GM19238 (cell line): ENCODE results near the gene ORM1.
"Not testable (repeated sequence)": the region's sequence is repeated elsewhere in the genome, so short reads cannot be mapped to it uniquely, and the experiment has no call there.

Source experiments
- DNase-seq: peaks from one replicate; pipeline ENCODE4 v3.0.0; 2011; ENCODE audit warnings: low spot score; ENCODE audit not compliant: insufficient read length

The ORM1 gene

DNA sequence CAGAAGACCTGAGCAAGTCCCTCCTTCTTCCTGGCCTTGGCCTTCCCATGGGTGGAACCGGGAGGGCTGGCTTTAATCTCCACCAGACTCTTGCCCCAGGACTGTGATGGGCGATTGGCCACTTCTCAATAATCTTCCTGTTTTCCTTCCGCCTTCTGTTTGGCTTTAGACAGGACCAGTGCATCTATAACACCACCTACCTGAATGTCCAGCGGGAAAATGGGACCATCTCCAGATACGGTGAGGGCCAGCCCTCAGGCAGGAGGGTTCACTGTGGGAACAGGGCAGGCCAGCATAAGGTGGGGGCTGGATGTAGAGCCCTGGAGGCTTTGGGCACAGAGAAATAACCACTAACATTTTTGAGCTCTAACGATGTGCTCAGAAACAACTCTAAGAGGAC is 951 bp downstream of the ORM1 start:
- DNase-seq: not testable (repeated sequence)

DNA sequence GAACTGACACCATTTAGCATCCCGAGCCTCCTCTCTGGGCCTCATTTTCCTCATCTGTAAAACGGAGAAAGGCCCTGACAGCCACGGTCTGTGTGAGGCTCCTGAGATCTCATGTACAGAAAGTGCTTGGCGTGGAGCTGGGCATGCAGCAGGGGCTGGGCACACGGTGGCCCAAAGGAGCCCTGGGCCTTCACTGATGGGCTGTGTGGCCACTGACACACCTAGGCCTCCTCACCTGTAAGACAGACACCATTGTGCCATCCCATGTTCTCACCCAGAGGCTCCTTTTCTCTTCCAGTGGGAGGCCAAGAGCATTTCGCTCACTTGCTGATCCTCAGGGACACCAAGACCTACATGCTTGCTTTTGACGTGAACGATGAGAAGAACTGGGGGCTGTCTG is 1.6 kb downstream of the ORM1 start:
- no peak for DNase-seq

DNA sequence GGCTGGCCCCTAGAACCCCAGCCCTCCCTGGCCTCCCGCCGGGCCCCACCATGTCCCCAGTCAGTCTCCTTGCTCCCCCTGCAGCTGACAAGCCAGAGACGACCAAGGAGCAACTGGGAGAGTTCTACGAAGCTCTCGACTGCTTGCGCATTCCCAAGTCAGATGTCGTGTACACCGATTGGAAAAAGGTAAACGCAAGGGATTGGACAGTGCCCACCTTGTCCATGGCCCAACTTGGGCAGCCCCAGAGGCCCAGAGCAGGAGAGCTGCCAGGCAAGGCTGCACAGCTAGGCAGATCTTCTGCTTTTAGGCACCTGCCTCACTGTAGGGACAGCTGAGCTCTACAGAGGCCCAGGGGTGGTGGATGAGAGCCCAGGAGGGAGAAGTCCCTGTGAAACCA is 2.1 kb downstream of the ORM1 start:
- DNase-seq: not testable (repeated sequence)

DNA sequence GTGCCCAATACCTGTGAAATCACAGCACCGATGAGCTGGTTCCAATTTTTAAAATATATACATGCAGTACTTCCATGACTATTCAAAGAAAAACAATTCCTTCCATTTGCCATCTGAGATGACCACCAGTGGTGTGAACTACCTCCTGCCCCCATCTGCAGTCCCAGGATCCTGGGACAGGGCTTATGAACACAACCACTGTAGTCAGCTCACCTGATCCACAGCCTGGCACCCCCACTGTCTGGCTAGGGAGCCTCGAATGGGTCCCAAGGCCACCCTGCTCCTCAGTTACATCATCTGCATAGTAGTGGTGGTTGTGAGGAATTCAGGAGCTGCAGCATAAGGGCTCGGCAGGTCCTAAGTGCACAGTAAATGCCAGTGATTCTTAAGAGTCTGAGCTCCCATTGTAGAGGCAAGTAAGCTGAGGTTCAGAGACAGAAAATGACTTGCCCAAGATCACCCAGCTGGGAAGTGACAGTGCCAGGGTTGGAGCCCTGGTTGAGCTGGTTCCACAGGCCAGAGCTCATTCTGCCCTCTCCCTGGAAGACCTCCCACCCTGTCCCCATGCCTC is 2.9 kb downstream of the ORM1 start:
- not testable (repeated sequence) for DNase-seq

DNA sequence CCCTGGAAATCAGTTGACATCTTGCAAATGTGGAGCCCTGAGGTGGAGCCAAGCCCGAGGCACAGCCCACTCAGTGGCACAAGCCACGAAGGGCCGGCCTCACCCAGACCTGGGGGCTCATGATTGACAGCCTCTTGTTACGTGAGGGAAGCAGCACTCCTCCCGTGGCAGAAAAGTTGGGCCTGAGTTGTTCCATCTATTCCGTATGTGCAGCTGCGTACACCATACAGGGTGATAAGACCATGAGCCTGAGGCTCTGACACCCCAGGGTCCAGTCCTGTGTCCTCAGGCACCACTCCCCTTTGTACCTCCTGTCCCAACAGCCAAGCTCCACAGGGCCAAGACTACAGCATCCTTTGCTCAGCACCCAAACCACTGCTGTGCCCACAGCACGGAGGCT is 4.9 kb downstream of the ORM1 start:
- no peak for DNase-seq

DNA sequence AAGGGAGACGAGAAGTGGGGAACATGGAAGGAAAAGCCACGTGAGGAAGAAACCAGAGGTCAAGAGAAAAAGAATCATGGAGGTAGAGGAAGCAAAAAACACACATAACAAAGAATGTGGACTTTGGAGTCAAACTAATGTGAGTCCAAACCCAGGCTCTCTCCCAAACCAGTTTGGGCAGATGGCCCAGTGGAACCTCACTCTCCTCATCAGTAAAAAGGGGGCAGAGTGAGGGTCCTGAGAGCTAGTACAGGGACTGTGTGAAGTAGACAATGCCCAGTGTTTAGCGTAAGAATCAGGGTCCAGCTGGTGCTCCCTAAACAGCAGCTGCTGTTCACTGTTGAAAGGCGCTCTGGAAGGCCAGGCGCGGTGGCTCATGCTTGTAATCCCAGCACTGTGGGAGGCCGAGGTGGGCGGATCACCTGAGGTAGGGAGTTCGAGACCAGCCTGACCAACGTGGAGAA is 5.5 kb downstream of the ORM1 start:
- DNase-seq: not testable (repeated sequence)

DNA sequence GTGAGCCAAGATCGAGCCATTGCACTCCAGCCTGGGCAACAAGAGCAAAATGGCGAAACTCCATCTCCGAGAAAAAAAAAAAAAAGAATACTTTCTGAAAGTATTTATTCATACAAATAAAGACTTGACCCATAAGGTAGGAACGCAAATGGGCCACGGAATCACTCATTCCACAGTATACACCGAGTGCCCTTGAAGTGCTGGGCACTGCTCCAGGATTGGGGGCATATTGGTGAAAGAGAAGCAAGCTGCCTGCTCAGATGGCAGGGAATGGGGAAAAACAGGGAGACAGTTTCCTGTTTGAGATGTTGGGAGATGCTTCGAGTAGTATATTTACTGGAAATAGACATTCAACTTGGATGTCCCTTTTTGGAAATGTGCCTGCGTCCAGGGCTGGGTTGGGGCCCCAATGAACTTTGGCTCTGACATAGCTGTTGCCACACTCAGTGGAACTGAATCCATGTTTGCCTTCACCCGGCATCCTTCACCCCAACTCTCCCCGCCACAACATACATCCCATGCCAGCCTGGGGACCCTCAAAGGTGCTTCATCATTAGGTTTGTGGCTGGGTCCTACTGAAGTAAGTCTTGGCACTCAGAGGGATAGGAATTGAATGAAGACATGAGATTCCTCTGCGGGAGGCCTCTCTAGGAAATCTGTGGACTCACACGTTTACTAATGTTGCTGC is 6.2 kb downstream of the ORM1 start:
- DNase-seq: not testable (repeated sequence)

DNA sequence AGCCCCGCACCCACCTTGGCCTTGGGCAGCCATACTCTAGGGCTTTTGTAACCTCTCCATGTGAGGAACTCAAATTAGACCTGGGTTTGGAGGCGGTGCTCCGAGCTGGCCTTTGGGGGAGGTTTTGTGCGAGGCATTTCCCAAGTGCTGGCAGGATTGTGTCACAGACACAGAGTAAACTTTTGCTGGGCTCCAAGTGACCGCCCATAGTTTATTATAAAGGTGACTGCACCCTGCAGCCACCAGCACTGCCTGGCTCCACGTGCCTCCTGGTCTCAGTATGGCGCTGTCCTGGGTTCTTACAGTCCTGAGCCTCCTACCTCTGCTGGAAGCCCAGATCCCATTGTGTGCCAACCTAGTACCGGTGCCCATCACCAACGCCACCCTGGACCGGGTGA is 6.7 kb downstream of the ORM1 start, which contains the start of gene ORM2:
Gene ORM2 (plus strand): TSS at position 245 of the 398 bp plus-strand sequence. CDS start 36 bp downstream, at position 281.
- DNase-seq: not testable (repeated sequence)

DNA sequence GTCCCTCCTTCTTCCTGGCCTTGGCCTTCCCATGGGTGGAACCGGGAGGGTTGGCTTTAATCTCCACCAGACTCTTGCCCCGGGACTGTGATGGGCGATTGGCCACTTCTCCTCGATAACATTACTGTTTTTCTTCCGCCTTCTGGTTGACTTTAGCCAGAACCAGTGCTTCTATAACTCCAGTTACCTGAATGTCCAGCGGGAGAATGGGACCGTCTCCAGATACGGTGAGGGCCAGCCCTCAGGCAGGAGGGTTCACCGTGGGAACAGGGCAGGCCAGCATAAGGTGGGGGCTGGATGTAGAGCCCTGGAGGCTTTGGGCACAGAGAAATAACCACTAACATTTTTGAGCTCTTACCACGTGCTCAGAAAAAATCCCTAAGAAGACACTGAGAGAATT is 7.7 kb downstream of the ORM1 start:
- no peak for DNase-seq

DNA sequence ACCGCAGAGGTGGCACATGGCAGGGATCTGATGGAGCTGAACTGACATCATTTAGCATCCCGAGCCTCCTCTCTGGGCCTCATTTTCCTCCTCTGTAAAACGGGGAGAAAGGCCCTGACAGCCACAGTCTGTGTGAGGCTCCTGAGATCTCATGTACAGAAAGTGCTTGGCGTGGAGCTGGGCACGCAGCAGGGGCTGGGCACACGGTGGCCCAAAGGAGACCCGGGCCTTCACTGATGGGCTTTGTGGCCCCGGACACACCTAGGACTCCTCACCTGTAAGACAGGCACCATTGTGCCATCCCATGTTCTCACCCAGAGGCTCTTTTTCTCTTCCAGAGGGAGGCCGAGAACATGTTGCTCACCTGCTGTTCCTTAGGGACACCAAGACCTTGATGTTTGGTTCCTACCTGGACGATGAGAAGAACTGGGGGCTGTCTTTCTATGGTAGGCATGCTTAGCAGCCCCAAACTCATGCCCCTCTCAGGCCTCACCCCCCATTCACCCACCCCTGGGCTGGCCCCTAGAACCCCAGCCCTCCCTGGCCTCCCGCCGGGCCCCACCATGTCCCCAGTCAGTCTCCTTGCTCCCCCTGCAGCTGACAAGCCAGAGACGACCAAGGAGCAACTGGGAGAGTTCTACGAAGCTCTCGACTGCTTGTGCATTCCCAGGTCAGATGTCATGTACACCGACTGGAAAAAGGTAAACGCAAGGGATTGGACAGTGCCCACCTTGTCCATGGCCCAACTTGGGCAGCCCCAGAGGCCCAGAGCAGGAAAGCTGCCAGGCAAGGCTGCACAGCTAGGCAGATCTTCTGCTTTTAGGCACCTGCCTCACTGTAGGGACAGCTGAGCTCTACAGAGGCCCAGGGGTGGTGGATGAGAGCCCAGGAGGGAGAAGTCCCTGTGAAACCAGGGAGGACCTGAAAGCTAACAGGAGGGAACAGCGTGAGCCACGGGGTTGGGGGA is 8.6 kb downstream of the ORM1 start:
- not testable (repeated sequence) for DNase-seq

DNA sequence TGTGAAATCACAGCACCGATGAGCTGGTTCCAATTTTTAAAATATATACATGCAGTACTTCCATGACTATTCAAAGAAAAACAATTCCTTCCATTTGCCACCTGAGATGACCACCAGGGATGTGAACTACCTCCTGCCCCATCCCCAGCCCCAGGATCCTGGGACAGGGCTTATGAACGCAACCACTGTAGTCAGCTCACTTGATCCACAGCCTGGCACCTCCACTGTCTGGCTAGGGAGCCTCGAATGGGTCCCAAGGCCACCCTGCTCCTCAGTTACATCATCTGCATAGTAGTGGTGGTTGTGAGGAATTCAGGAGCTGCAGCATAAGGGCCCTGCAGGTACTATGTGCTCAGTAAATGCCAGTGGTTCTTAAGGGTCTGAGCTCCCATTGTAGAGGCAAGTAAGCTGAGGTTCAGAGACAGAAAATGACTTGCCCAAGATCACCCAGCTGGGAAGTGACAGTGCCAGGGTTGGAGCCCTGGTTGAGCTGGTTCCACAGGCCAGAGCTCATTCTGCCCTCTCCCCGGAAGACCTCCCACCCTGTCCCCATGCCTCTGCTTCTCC is 9.7 kb downstream of the ORM1 start:
- not testable (repeated sequence) for DNase-seq

DNA sequence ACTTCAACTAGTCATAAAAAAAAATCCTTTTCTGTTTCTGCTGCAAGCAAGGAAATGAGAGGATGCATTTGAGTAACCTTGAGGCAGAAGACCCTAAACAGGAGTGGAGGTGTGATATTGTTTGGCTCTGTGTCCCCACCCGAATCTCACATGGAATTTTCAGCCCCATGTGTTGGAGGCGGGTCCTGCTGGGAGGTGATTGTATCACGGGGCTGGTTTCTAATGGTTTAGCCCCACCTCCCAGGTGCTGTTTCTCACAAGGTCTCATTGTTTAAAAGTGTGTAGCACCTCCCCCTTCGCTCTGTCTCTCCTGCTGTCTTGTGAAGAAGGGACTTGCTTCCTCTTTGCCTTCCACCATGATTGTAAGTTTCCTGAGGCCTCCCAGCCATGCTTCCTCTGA is 10.8 kb downstream of the ORM1 start:
- DNase-seq: not testable (repeated sequence)

DNA sequence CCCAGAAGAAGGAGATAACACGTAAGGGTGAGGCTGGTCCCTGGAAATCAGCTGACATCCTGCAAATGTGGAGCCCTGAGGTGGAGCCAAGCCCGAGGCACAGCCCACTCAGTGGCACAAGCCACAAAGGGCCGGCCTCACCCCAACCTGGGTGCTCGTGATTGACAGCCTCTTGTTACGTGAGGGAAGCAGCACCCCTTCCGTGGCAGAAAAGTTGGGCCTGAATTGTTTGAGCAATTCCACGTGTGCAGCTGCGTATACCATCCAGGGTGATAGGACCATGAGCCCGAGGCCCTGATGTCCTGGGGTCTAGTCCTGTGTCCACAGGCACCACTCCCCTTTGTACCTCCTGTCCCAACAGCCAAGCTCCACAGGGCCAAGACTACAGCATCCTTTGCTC is 11.6 kb downstream of the ORM1 start:
- no peak for DNase-seq

DNA sequence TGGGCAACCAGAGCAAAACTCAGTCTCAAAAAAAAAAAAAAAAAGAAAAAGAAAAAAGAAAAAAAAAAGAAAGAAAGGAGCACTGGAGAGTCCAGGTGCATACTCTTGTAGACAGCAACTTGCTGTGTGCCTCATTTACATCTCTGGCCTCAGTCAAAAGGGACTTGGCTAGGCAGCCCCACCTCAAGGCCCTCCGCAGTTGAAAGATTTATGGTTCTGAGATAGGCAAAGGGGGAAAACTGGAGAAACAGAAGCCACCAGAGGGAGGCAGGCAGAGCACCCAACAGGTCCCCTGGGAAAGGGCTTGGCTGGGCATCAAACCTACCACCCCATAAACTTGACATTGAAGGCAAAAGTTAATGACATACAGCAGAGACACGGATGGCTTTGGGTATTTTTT is 12.8 kb downstream of the ORM1 start:
- no peak for DNase-seq

DNA sequence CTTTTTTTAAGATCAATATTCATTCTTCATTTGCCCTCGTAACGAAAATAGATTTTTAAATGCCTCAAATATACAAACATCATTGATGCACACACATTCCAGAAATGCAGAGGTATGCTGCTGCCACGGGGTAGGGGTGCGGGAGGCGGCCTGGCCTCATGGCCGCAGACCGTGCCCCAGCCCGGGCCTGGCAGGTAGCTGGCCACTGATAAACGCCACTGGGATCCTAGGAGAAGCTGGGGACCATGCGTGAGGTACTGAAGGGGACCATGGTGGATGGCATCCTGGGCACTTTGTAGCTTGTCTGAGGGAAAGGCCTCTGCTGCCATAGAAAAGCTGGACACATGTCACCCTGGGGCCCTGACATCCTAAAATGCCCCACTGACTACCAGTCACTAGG is 13.3 kb downstream of the ORM1 start:
- no peak for DNase-seq

DNA sequence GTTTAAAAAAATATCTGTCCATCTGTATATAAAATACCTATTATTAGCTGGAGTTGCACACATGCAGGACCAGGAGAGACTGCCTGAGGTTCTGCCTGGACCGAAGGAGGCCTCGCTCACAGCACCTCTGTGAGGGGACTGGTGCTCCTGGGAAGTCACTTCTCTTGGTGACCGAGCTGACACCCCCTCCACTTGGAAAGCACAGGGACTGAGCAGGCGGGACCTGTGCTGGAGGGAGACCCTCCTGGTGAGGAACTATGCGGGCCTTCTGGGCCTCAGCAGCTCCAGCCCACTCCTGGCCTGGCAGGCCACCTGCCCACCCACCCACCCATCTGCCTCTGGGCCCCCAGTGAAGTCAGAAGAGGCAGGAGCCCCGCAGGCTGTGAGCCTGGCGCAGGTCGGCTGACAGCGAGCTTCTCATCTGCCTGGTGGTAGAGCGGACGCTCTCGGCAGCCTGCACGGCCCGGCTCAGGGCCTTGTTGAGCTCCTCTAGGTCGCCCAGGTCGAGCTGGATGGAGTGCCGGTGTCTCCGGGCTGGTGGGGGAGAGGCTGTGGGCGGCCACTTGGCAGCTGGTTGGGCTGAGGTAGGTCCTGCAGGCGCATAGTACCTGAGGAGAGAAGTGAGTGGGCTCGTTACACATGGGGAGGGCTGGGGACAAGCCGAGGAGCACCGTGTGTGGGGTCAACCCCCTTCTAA is 13.9 kb downstream of the ORM1 start:
- DNase-seq: no peak

DNA sequence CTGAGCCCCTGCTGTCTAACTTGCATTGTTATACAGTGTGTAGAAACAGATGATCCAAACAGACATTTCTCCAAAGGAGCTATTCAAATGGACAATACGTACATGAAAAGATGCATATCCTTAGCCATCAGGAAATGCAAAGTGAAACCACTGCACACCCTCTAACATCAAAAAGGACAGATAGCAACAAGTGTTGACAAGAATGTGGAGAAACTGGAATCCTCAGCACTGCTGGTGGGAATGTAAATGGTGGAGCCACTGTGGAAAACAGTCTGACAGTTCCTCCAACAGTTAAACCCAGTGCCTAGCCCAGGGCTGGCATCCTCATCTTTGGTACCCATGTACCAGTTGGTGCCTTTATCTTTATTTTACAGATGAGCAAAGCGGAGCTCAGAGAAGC is 15.3 kb downstream of the ORM1 start:
- DNase-seq: no peak

DNA sequence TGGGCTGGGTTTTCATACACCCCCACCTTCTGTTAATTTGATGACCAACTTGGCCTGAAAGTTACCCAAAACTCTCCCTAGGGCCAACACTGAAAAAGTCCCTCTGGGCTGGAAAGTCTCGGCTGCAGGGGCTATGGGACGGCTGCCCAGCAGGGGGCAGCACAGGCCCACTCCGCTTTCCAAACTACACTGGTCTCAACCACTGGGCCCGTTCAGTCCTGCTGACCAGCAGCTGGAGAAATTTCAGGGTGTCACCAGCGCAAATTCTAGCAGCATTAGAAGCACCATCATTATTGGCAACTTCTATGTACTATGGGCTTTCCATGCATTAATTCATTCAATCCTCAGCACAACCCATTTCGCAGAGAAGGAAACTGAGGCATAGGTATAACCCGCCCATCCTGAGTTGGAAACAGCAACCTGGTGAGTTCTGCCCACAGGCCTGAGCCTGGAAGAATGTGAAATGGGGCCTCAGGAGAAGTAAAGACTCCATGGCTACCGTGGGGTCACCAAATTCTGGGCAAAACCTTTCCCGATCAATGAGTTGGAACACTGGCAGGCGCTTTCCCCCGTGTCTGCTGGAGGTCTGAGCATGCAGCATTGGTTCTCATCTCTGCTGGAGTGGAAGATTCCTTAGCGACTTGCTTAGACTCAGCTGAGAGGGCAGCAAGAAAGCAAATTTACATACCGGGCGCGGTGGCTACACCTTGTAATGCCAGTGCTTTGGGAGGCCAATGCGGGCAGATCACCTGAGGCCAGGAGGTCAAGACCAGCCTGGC is 16.4 kb downstream of the ORM1 start:
- DNase-seq: peak; percentile 69

DNA sequence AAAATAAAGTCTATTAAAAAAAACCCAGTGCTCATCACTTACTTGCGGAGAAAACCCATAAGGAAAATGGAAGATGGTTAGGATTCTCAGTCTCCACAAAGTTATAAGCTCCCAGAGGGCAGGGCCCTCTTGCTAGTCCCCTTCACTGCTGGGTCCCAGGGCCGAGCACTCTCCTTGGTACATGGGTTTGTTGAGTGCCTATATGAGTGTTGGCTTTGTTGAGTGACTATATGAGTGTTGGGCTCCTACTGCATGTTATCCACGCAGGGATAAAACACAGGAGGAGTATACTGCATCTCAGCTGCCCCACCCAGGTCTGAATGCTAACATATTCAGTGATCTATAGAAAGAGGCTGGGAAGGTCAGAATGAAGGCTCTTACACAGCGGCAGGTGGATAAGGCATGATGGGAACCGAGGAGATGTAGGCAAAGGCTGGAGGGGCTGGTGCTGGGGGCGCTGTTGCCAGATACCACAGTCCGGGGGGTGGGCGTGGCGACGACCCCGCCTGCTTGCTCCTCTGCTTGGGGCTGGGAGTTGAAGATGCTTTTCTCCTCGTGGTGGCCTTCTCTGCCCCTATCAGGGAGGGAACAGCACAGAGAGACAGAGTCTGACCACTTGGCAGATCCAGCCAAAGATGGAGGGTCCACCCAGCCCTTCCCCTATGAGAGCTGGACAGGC is 18.4 kb downstream of the ORM1 start:
- no peak for DNase-seq

DNA sequence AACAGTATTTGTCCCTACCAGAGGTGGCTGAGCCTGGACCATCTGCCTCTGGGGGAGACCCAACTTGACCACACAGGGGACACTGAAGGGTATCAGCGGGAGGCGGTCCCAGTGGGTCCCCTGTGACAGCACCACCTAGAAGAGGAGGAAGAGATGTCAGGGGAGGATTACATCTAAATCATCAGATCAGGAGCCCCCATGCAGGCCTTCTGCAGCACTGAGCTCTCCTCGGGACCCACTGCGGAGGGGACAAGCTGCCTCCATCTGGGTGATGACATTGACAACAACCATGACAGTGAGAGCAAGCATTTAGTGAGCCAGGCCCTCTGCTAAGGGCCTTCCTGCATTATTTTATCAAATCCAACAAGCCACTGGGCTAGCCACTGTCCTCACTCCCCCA is 19.1 kb downstream of the ORM1 start:
- no peak for DNase-seq
